Astrocyte (in vitro differentiated cells and primary cell): ENCODE data around the gene RPS23. TPM values are rescaled to one million over a fixed set of nuclear protein-coding genes. Genes with fewer than 3 reads are reported as not detected.
A peak's percentile ranks its signal among the peaks of the same experiment; 100 is the strongest.

ENCODE experiments used
- DNase-seq: peaks from one replicate; pipeline ENCODE4 v3.0.0-alpha.2; 2010; ENCODE audit warnings: low read depth
- FAIRE-seq: peaks from 2 replicates; lab custom pipeline; 2011; peaks lifted over from hg19 to GRCh38; lab: Jason Lieb, UNC
- H2AFZ ChIP-seq: 2 replicates; pipeline ENCODE4 v1.6.0; 2012; ENCODE audit warnings: low read depth, low read length, inconsistent platforms
- H3K27ac ChIP-seq: 2 replicates; pipeline ENCODE4 v1.5.1; 2011; ENCODE audit warnings: low read depth, low read length, inconsistent platforms
- H3K27me3 ChIP-seq: 2 replicates; pipeline ENCODE4 v1.6.0; 2011; ENCODE audit warnings: low read length, inconsistent platforms; ENCODE audit not compliant: insufficient read depth
- H3K36me3 ChIP-seq: 2 replicates; pipeline ENCODE4 v1.5.1; 2011; ENCODE audit warnings: low read length, inconsistent platforms; ENCODE audit not compliant: insufficient read depth
- H3K4me1 ChIP-seq: 2 replicates; pipeline ENCODE4 v1.5.1; 2011; ENCODE audit warnings: low read length, inconsistent platforms; ENCODE audit not compliant: insufficient read depth
- H3K4me2 ChIP-seq: 2 replicates; pipeline ENCODE4 v1.6.0; 2012; ENCODE audit warnings: low read length, inconsistent platforms
- H3K4me3 ChIP-seq: 2 replicates; pipeline ENCODE4 v1.5.1; 2011; ENCODE audit warnings: low read depth, mild to moderate bottlenecking, low read length, inconsistent platforms; ENCODE audit not compliant: insufficient read depth
- H3K79me2 ChIP-seq: 2 replicates; pipeline ENCODE4 v1.6.0; 2012; ENCODE audit warnings: mild to moderate bottlenecking, low read length, inconsistent platforms; ENCODE audit not compliant: insufficient read depth
- H3K9ac ChIP-seq: 2 replicates; pipeline ENCODE4 v1.6.0; 2012; ENCODE audit warnings: mild to moderate bottlenecking, low read length, inconsistent platforms
- H3K9me3 ChIP-seq: 2 replicates; pipeline ENCODE4 v1.5.1; 2012; ENCODE audit warnings: low read depth, mild to moderate bottlenecking, low read length, inconsistent platforms; ENCODE audit not compliant: insufficient read depth
- H4K20me1 ChIP-seq: 2 replicates; pipeline ENCODE4 v1.6.0; 2012; ENCODE audit warnings: low read length, inconsistent platforms; ENCODE audit not compliant: insufficient read depth
- H3K27ac Mint-ChIP-seq: one replicate; pipeline ENCODE4 v1.8.0; 2021; ENCODE audit warnings: mild to moderate bottlenecking, mixed read lengths; ENCODE audit not compliant: unreplicated experiment
- H3K27me3 Mint-ChIP-seq: one replicate; pipeline ENCODE4 v1.8.0; 2021; ENCODE audit warnings: low read depth, mixed read lengths; ENCODE audit not compliant: unreplicated experiment
- H3K36me3 Mint-ChIP-seq: one replicate; pipeline ENCODE4 v1.8.0; 2021; ENCODE audit warnings: low read depth, mixed read lengths; ENCODE audit not compliant: unreplicated experiment
- H3K4me1 Mint-ChIP-seq: one replicate; pipeline ENCODE4 v1.8.0; 2021; ENCODE audit warnings: low read depth, mixed read lengths; ENCODE audit not compliant: unreplicated experiment
- H3K4me3 Mint-ChIP-seq: one replicate; pipeline ENCODE4 v1.8.0; 2021; ENCODE audit warnings: mild to moderate bottlenecking, moderate library complexity, mixed read lengths; ENCODE audit not compliant: unreplicated experiment
- H3K9me3 Mint-ChIP-seq: one replicate; pipeline ENCODE4 v1.8.0; 2021; ENCODE audit warnings: mild to moderate bottlenecking, mixed read lengths; ENCODE audit not compliant: unreplicated experiment
- EZH2 ChIP-seq: IDR thresholded peaks from 2 replicates; pipeline ENCODE4 v1.6.1; 2012; ENCODE audit warnings: mild to moderate bottlenecking, low read length, inconsistent platforms; ENCODE audit not compliant: insufficient read depth
- total RNA-seq: library from RNA; stranded (reverse); gene quantifications from 2 replicates; pipeline ENCODE4 v1.2.1, GENCODE V29; 2021
- TF ChIP-seq, protein P1 (sequence below): IDR thresholded peaks from 2 replicates; pipeline ENCODE4 v1.5.1; 2011; ENCODE audit warnings: low read depth, mild to moderate bottlenecking, inconsistent platforms, low read length, moderate library complexity; ENCODE audit not compliant: insufficient read depth

The RPS23 gene
- total RNA-seq, 1 donor from 2014 or later = 1,683 TPM

DNA sequence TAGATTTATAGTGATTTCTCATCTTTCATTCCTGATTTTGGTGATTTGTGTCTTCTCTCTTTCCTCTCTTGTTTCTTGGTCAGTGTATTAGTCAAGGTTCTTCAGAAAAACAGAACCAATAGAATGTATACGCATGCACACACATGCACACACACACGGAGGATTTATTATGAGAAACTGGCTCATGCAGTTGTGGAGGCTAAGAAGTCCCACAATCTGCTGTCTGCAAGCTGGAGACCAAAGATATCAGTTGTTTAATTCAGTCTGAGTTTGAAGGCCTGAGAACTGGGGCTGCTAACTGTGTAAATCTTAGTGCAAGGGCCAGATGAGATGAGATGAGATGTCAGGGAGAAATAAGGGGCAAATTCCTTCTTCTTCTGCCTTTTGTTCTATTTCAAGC, 5.7 kb upstream of the RPS23 start:
- no peak overlapping the region for H3K27ac ChIP-seq
- Mint-ChIP-seq H3K27me3 (no peaks in the 10 kb centered on the region), H3K4me3 (no peak overlapping the region), H3K9me3 (no peaks in the 10 kb centered on the region), H3K27ac (no peak overlapping the region), H3K36me3 (no peaks in the 10 kb centered on the region), H3K4me1 (no peaks in the 10 kb centered on the region)
- no peak overlapping the region for H2AFZ ChIP-seq
- DNase-seq = no peak
- no peak overlapping the region for H3K9ac ChIP-seq
- H3K4me3 ChIP-seq = no peak overlapping the region
- no peaks in the 10 kb centered on the region for H3K79me2 ChIP-seq
- H3K27me3 ChIP-seq = no peaks in the 10 kb centered on the region
- H4K20me1 ChIP-seq = no peaks in the 10 kb centered on the region
- H3K4me1 ChIP-seq = no peaks in the 10 kb centered on the region
- no peak overlapping the region for H3K4me2 ChIP-seq
- H3K9me3 ChIP-seq = no peaks in the 10 kb centered on the region
- FAIRE-seq = no peak
- H3K36me3 ChIP-seq = no peaks in the 10 kb centered on the region
- TF ChIP-seq, protein P1, sequence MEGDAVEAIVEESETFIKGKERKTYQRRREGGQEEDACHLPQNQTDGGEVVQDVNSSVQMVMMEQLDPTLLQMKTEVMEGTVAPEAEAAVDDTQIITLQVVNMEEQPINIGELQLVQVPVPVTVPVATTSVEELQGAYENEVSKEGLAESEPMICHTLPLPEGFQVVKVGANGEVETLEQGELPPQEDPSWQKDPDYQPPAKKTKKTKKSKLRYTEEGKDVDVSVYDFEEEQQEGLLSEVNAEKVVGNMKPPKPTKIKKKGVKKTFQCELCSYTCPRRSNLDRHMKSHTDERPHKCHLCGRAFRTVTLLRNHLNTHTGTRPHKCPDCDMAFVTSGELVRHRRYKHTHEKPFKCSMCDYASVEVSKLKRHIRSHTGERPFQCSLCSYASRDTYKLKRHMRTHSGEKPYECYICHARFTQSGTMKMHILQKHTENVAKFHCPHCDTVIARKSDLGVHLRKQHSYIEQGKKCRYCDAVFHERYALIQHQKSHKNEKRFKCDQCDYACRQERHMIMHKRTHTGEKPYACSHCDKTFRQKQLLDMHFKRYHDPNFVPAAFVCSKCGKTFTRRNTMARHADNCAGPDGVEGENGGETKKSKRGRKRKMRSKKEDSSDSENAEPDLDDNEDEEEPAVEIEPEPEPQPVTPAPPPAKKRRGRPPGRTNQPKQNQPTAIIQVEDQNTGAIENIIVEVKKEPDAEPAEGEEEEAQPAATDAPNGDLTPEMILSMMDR = no peak
- no peak for TF ChIP-seq EZH2

DNA sequence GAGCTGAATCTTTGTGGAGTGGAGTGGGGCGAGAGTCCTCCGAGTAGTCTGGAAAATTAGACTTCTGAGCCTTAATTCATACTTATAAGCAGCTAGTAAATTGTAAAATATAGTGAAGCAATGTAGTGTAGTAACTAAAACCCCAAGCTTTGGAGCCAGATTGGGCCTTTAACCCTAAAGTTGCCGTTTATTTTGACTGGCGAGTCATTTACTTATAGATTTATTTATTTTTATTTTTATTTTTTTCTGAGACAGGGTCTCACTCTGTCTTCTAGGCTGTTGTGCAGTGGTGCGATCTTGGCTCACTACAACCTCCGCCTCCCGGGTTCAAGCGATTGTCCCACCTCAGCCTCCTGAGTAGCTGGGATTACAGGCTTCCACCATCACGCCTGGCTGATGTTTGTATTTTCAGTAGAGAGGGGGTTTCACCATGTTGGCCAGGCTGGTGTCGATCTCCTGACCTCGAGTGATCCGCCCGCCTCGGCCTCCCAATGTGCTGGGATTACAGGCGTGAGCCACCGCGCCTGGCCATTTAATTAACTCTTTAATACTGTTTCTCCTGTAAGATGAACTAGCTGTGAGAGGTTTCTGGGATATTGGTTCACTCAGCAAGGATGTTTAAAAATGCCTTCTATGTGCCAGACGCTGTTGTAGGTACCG, 687 bp upstream of the RPS23 start:
- Histone ChIP-seq H3K27ac (peak overlapping the region; percentile 93), H3K36me3 (peaks cover 25% of the 10 kb centered on the region), H3K27me3 (no peaks in the 10 kb centered on the region), H4K20me1 (peaks cover 9% of the 10 kb centered on the region), H3K79me2 (peaks cover 29% of the 10 kb centered on the region), H3K4me1 (peaks cover 11% of the 10 kb centered on the region), H3K9me3 (no peaks in the 10 kb centered on the region), H3K9ac (peak overlapping the region; percentile 100), H2AFZ (peak overlapping the region; percentile 83), H3K4me2 (peak overlapping the region; percentile 87), H3K4me3 (peak overlapping the region; percentile 100)
- Mint-ChIP-seq H3K9me3 (no peaks in the 10 kb centered on the region), H3K36me3 (peaks cover 19% of the 10 kb centered on the region), H3K4me3 (peak overlapping the region; percentile 97), H3K27me3 (no peaks in the 10 kb centered on the region), H3K4me1 (peaks cover 14% of the 10 kb centered on the region), H3K27ac (peak overlapping the region; percentile 96)
- FAIRE-seq (no peak), DNase-seq (no peak)
- TF ChIP-seq, protein P1 = no peak
- TF ChIP-seq EZH2 = no peak

DNA sequence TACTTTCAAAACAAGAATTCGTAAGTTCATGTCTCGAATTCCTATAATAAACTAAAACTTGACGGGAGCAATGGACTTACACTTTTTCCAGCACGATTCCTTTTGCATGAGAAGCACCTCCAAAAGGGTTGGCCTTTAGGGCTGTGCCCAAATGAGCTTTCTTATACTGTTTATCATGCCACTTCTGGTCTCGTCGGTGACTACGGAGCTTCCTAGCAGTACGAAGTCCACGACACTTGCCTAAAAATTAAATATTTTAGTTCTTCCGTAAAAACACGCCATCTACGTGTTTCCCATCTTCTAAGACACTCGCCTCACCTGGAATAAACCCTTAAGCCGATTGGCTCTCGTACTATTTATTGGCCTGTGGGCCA, 554 bp downstream of the RPS23 start:
- Histone ChIP-seq H3K4me3 (peak overlapping the region; percentile 100), H2AFZ (peak overlapping the region; percentile 83), H3K27ac (peak overlapping the region; percentile 93), H3K36me3 (peaks cover 25% of the 10 kb centered on the region), H3K27me3 (no peaks in the 10 kb centered on the region), H4K20me1 (peaks cover 9% of the 10 kb centered on the region), H3K4me2 (peak overlapping the region; percentile 87), H3K9ac (peak overlapping the region; percentile 100), H3K9me3 (no peaks in the 10 kb centered on the region), H3K4me1 (peaks cover 11% of the 10 kb centered on the region), H3K79me2 (peaks cover 29% of the 10 kb centered on the region)
- H3K27me3 Mint-ChIP-seq = no peaks in the 10 kb centered on the region
- peaks cover 14% of the 10 kb centered on the region for H3K4me1 Mint-ChIP-seq
- H3K36me3 Mint-ChIP-seq = peaks cover 19% of the 10 kb centered on the region
- DNase-seq (no peak), FAIRE-seq (no peak)
- TF ChIP-seq, protein P1 = no peak
- TF ChIP-seq EZH2 = no peak
- peak overlapping the region; percentile 96 for H3K27ac Mint-ChIP-seq
- no peaks in the 10 kb centered on the region for H3K9me3 Mint-ChIP-seq
- H3K4me3 Mint-ChIP-seq = peak overlapping the region; percentile 97
